Measurements from ENCODE around the gene IDH2.

DNA sequence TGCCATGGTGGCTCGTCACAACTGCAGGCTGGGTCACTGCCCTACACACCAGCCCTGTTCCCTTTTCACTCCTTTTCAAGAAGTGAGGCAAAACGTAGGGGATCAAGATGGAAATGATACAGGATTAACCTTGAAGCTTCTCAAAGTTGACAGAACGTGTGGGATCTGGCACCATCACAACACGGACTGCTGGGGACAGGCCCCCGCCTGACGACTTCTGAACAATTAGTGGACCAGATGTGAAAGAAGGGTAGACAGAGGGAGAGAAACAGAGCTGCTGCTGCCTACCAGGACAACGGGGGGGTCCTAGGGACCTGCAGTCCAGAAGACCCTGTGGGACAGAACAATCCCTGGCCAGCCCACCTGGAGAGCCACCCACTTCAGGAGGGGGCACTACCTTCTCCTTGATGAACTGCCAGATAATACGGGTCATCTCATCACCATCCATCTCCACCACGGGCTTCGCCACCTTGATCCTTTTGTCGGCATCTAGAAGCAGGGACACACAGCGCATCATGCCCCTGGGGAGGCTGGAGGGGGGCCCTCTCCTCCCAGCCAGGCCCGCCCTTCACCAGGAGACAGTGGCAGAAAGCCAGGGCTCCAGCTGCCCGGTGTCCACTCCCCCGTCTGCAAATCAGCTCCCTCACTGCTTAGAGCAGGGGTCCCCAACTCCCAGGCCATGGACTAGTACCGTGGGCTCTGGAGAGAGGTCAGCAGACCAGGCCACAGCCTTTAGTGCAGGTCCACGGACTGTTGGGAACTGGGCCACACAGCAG lies 10.9 kb downstream of the IDH2 start:
- TF ChIP-seq CTCF (IDR thresholded peaks at IDR 0.05): no peak
- TF ChIP-seq POLR2A (IDR thresholded peaks at IDR 0.05): no peak
